OCI-LY7 (cell line): ENCODE results near the gene OXA1L.
"Not testable (repeated sequence)": the region's sequence is repeated elsewhere in the genome, so short reads cannot be mapped to it uniquely, and the experiment has no call there.

Experiments used
- CTCF ChIP-seq: fragments of 200-600 bp; sonication (generic); conservative IDR thresholded peaks from 2 replicates; pipeline ENCODE4 v1.5.1; 2014; ENCODE audit warnings: mild to moderate bottlenecking, antibody characterized with exemption, low read length, moderate library complexity, mixed read lengths
- EZH2phosphoT487 ChIP-seq: fragments of 200-600 bp; sonication (generic); IDR thresholded peaks from 2 replicates; pipeline ENCODE4 v1.6.1; 2018; ENCODE audit warnings: low read depth, borderline replicate concordance, mild to moderate bottlenecking, mixed run types, antibody characterized with exemption, low read length, moderate library complexity, mixed read lengths

- not testable (repeated sequence) for TF ChIP-seq CTCF, EZH2phosphoT487
These were observed 41.6 kb upstream of the OXA1L start for GRCh38 chr14:22724847-22725246.
